K562 (cell line): ENCODE results near the gene PSMB11. TPM values are rescaled to one million over a fixed set of nuclear protein-coding genes. Genes with fewer than 3 reads are reported as not detected.

ENCODE experiments used
- ARHGAP35 ChIP-seq: fragments of 450-650 bp; IDR thresholded peaks from 2 replicates; pipeline ENCODE4 v1.6.1; 2018; ENCODE audit not compliant: partially characterized antibody
- CREB1 ChIP-seq, 2 experiments: sonication (generic) in 1 of 2; formaldehyde crosslinking in 1 of 2; IDR thresholded peaks; 2 replicates each; pipeline versions ENCODE4 v1.6.1 to v1.8.0; 2012 to 2022; ENCODE audit warnings: inconsistent platforms in 1 of 2, mild to moderate bottlenecking in 1 of 2, missing genetic modification reagents in 1 of 2, moderate library complexity in 1 of 2
- CREB5 ChIP-seq: fragments of 250-450 bp; sonication (Bioruptor Pico); IDR thresholded peaks from 2 replicates; pipeline ENCODE4 v1.5.0; 2020; ENCODE audit warnings: mild to moderate bottlenecking
- CXXC5 ChIP-seq: fragments of 250-450 bp; sonication (Bioruptor Pico); IDR thresholded peaks from 2 replicates; pipeline ENCODE4 v1.8.0; 2022; ENCODE audit warnings: inconsistent platforms, mild to moderate bottlenecking, moderate library complexity
- ELF4 ChIP-seq: fragments of 450-650 bp; formaldehyde crosslinking; IDR thresholded peaks from 2 replicates; pipeline ENCODE4 v1.4.0; 2022; ENCODE audit warnings: missing genetic modification characterization
- HBP1 ChIP-seq: fragments of 450-650 bp; formaldehyde crosslinking; IDR thresholded peaks from 2 replicates; pipeline ENCODE4 v1.4.0; 2022; ENCODE audit warnings: missing genetic modification characterization
- HDAC2 ChIP-seq: fragments of 450-650 bp; IDR thresholded peaks from 2 replicates; pipeline ENCODE4 v1.6.1; 2016; ENCODE audit warnings: mild to moderate bottlenecking
- KDM2B ChIP-seq: fragments of 250-450 bp; sonication (Bioruptor Pico); IDR thresholded peaks from 2 replicates; pipeline ENCODE4 v1.8.0; 2021; ENCODE audit warnings: mild to moderate bottlenecking, moderate library complexity
- MAZ ChIP-seq, 2 experiments: fragments of 450-650 bp in 1 of 2; sonication (generic) in 1 of 2; formaldehyde crosslinking; IDR thresholded peaks in 1 of 2; conservative IDR thresholded peaks in 1 of 2; 2 replicates each; pipeline versions ENCODE4 v1.4.0 to v1.5.0; 2020; ENCODE audit warnings: mild to moderate bottlenecking in 1 of 2, missing genetic modification reagents in 1 of 2
- MITF ChIP-seq: IDR thresholded peaks from 2 replicates; pipeline ENCODE4 v1.6.1; 2014; ENCODE audit warnings: antibody characterized with exemption
- SFPQ ChIP-seq: fragments of 200-400 bp; formaldehyde crosslinking; IDR thresholded peaks from 2 replicates; pipeline ENCODE4 v1.6.1; 2017; ENCODE audit warnings: mild to moderate bottlenecking, low read depth, low read length, moderate library complexity
- TBL1XR1 ChIP-seq, 2 experiments: IDR thresholded peaks; 2 replicates each; pipeline ENCODE4 v1.6.1; 2012; ENCODE audit warnings: improper control_type of control experiment in 2 of 2, low read length in 2 of 2, mild to moderate bottlenecking in 1 of 2
- WHSC1 ChIP-seq: IDR thresholded peaks from one replicate; pipeline ENCODE4 v1.6.1; 2012; ENCODE audit warnings: low read length, control low read depth, inconsistent platforms
- ZBTB17 ChIP-seq: fragments of 450-650 bp; formaldehyde crosslinking; IDR thresholded peaks from 2 replicates; pipeline ENCODE4 v1.4.0; 2020; ENCODE audit warnings: mild to moderate bottlenecking
- ZNF511 ChIP-seq: sonication (generic); formaldehyde crosslinking; IDR thresholded peaks from 2 replicates; pipeline ENCODE4 v1.8.0; 2022; ENCODE audit warnings: mild to moderate bottlenecking, missing genetic modification reagents
- ZNF75A ChIP-seq: fragments of 450-650 bp; formaldehyde crosslinking; IDR thresholded peaks from 2 replicates; pipeline ENCODE4 v1.4.0; 2020; ENCODE audit warnings: mild to moderate bottlenecking
- polyA plus RNA-seq, 8 experiments: library from polyadenylated mRNA; depleted of rRNA in 4 of 8; stranded (reverse) in 5 of 8; unstranded in 3 of 8; fragments of >200 nt; fragmentation: Nextera tagmentation in 2 of 8; fragmentation: Illumina TruSeq in 1 of 8; extraction: Ambion mirVana in 2 of 8; extraction: Trizol in 1 of 8; gene quantifications; 2 replicates each; pipeline versions ENCODE4 v1.2.1 to v1.2.3, GENCODE V29; 2011 to 2014; ENCODE audit warnings: inconsistent platforms in 1 of 8, missing spikeins in 1 of 8
- total RNA-seq, 7 experiments: library from RNA; depleted of rRNA in 6 of 7; stranded (reverse); fragments of >200 nt in 6 of 7; fragmentation: Illumina TruSeq in 2 of 7; extraction: Trizol in 2 of 7; gene quantifications; 2 replicates each; pipeline versions ENCODE4 v1.2.1 to v1.2.3, GENCODE V29; 2011 to 2021; ENCODE audit warnings: low replicate concordance in 1 of 7

PSMB11 gene
- total and polyA plus RNA-seq, 9 of the 15 experiments (the other 6 are each of a cell fraction or from before 2014, with no cell fraction given), result not detected

GRCh38 chr14:23057757-23058653 is 16.0 kb downstream of the PSMB11 start (continued):
- TF ChIP-seq ZNF511 (CRISPR knock-in tag) (peak; percentile 74; the same call in 1 of the 2 replicates), KDM2B (CRISPR knock-in tag) (no peak; the same call in 1 of the 2 replicates), HBP1 (CRISPR knock-in tag) (peak; percentile 45; the same call in 1 of the 2 replicates), SFPQ (no peak), ELF4 (peak; percentile 82; the same call in 1 of the 2 replicates), TBL1XR1 (IDR thresholded peaks at IDR 0.05; ENCODE audit: low read length in 2 of 2) (peak in 1 of 2 experiments; percentile 46; a peak in 1 of 4 replicates), HDAC2 (peak; percentile 76), MAZ (CRISPR knock-in tag; conservative IDR thresholded peaks at IDR 0.05 in 1 of 2, IDR thresholded peaks at IDR 0.05 in 1 of 2) (peak; percentile 54 to 73), ZNF75A (CRISPR knock-in tag) (no peak), ZBTB17 (peak; percentile 65), WHSC1 (no peak), CXXC5 (CRISPR knock-in tag) (peak; percentile 48), ARHGAP35 (no peak), MITF (peak; percentile 34; the same call in 1 of the 2 replicates), CREB1 (IDR thresholded peaks at IDR 0.05) (0 out of 2 replicates have a peak, but pooled peaks have one; percentile 9), CREB1 (CRISPR knock-in tag; IDR thresholded peaks at IDR 0.05) (0 out of 2 replicates have a peak, but pooled peaks have one; percentile 30), CREB5 (CRISPR knock-in tag) (no peak)
